Measurements from ENCODE around the gene LONP2.

DNA sequence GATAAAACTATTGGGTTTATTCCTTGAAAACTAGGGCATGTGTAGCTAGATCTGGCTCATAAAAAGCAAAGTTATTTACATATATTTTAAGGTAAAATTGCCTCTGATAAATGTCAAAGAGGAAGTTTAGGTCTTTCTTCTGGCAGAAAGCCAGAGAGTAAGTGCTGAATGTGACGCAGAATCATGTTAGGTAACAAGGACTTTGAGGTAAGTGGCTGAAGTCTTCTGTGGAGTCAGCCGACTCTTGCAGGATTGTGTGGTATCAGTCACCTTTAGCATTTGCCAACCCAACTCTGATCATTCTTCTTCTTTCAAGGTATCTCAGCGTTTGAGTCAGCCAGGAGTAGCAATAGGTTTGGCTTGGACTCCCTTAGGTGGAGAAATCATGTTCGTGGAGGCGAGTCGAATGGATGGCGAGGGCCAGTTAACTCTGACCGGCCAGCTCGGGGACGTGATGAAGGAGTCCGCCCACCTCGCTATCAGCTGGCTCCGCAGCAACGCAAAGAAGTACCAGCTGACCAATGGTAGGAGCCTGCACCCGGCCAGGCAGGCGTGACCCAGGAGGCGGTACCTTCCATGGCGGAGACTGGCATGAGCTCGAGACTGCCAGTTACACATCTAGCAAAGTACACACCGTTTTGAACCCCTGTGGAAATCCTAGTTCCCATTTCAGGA lies 103.2 kb downstream of the LONP2 start:
- TF ChIP-seq, protein P1, sequence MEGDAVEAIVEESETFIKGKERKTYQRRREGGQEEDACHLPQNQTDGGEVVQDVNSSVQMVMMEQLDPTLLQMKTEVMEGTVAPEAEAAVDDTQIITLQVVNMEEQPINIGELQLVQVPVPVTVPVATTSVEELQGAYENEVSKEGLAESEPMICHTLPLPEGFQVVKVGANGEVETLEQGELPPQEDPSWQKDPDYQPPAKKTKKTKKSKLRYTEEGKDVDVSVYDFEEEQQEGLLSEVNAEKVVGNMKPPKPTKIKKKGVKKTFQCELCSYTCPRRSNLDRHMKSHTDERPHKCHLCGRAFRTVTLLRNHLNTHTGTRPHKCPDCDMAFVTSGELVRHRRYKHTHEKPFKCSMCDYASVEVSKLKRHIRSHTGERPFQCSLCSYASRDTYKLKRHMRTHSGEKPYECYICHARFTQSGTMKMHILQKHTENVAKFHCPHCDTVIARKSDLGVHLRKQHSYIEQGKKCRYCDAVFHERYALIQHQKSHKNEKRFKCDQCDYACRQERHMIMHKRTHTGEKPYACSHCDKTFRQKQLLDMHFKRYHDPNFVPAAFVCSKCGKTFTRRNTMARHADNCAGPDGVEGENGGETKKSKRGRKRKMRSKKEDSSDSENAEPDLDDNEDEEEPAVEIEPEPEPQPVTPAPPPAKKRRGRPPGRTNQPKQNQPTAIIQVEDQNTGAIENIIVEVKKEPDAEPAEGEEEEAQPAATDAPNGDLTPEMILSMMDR (IDR thresholded peaks at IDR 0.05 in 2 of 3, conservative IDR thresholded peaks at IDR 0.05 in 1 of 3; ENCODE audit: control insufficient read depth in 2 of 3, extremely low read depth in 1 of 3, insufficient read depth in 1 of 3, low read depth in 3 of 3, low read length in 3 of 3): no peak
- no peak for TF ChIP-seq TAF1 (IDR thresholded peaks at IDR 0.05; ENCODE audit: borderline replicate concordance, low read depth, low read length)
- TF ChIP-seq ZNF24 (IDR thresholded peaks at IDR 0.05): no peak
- no peak for TF ChIP-seq HDAC2 (IDR thresholded peaks at IDR 0.05)
- no peak for TF ChIP-seq FOXM1 (IDR thresholded peaks at IDR 0.05; ENCODE audit: low read depth, low read length)
- no peak; the same call in 1 of the 2 replicates for TF ChIP-seq POLR2AphosphoS5 (IDR thresholded peaks at IDR 0.05; ENCODE audit: low read length)
- TF ChIP-seq EZH2 (IDR thresholded peaks at IDR 0.05; ENCODE audit: borderline replicate concordance, control insufficient read depth, low read depth, low read length): no peak
- TF ChIP-seq, protein P2, sequence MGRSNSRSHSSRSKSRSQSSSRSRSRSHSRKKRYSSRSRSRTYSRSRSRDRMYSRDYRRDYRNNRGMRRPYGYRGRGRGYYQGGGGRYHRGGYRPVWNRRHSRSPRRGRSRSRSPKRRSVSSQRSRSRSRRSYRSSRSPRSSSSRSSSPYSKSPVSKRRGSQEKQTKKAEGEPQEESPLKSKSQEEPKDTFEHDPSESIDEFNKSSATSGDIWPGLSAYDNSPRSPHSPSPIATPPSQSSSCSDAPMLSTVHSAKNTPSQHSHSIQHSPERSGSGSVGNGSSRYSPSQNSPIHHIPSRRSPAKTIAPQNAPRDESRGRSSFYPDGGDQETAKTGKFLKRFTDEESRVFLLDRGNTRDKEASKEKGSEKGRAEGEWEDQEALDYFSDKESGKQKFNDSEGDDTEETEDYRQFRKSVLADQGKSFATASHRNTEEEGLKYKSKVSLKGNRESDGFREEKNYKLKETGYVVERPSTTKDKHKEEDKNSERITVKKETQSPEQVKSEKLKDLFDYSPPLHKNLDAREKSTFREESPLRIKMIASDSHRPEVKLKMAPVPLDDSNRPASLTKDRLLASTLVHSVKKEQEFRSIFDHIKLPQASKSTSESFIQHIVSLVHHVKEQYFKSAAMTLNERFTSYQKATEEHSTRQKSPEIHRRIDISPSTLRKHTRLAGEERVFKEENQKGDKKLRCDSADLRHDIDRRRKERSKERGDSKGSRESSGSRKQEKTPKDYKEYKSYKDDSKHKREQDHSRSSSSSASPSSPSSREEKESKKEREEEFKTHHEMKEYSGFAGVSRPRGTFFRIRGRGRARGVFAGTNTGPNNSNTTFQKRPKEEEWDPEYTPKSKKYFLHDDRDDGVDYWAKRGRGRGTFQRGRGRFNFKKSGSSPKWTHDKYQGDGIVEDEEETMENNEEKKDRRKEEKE (IDR thresholded peaks at IDR 0.05): no peak
- TF ChIP-seq, protein P3, sequence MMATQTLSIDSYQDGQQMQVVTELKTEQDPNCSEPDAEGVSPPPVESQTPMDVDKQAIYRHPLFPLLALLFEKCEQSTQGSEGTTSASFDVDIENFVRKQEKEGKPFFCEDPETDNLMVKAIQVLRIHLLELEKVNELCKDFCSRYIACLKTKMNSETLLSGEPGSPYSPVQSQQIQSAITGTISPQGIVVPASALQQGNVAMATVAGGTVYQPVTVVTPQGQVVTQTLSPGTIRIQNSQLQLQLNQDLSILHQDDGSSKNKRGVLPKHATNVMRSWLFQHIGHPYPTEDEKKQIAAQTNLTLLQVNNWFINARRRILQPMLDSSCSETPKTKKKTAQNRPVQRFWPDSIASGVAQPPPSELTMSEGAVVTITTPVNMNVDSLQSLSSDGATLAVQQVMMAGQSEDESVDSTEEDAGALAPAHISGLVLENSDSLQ (IDR thresholded peaks at IDR 0.05): no peak
- no peak for TF ChIP-seq GATAD2B (conservative IDR thresholded peaks at IDR 0.05; ENCODE audit: low read depth)
- no peak for TF ChIP-seq GABPA (IDR thresholded peaks at IDR 0.05; ENCODE audit: low read depth)
- TF ChIP-seq, protein P4, sequence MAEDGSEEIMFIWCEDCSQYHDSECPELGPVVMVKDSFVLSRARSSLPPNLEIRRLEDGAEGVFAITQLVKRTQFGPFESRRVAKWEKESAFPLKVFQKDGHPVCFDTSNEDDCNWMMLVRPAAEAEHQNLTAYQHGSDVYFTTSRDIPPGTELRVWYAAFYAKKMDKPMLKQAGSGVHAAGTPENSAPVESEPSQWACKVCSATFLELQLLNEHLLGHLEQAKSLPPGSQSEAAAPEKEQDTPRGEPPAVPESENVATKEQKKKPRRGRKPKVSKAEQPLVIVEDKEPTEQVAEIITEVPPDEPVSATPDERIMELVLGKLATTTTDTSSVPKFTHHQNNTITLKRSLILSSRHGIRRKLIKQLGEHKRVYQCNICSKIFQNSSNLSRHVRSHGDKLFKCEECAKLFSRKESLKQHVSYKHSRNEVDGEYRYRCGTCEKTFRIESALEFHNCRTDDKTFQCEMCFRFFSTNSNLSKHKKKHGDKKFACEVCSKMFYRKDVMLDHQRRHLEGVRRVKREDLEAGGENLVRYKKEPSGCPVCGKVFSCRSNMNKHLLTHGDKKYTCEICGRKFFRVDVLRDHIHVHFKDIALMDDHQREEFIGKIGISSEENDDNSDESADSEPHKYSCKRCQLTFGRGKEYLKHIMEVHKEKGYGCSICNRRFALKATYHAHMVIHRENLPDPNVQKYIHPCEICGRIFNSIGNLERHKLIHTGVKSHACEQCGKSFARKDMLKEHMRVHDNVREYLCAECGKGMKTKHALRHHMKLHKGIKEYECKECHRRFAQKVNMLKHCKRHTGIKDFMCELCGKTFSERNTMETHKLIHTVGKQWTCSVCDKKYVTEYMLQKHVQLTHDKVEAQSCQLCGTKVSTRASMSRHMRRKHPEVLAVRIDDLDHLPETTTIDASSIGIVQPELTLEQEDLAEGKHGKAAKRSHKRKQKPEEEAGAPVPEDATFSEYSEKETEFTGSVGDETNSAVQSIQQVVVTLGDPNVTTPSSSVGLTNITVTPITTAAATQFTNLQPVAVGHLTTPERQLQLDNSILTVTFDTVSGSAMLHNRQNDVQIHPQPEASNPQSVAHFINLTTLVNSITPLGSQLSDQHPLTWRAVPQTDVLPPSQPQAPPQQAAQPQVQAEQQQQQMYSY (CRISPR knock-in tag; IDR thresholded peaks at IDR 0.05): no peak
